A673 (cell line): ENCODE results near the gene OR2AT4.
"Not testable (repeated sequence)": the region's sequence is repeated elsewhere in the genome, so short reads cannot be mapped to it uniquely, and the experiment has no call there.

Experiments used
- CTCF ChIP-seq: fragments of 300-800, 200-600 bp; sonication (generic); conservative IDR thresholded peaks from 2 replicates; pipeline ENCODE4 v1.5.1; 2017; ENCODE audit warnings: low read depth, mild to moderate bottlenecking, antibody characterized with exemption, low read length, moderate library complexity, mixed read lengths
- EZH2 ChIP-seq: fragments of 200-600 bp; sonication (generic); IDR thresholded peaks from 2 replicates; pipeline ENCODE4 v1.6.1; 2017; ENCODE audit warnings: borderline replicate concordance, low read depth, mild to moderate bottlenecking, mixed read lengths, antibody characterized with exemption, low read length; ENCODE audit not compliant: poor library complexity, severe bottlenecking

GRCh38 chr11:75098835-75099439, 2.3 kb upstream of the OR2AT4 start:
- not testable (repeated sequence) for TF ChIP-seq CTCF, EZH2
